H9 (cell line): Measurements from ENCODE around the gene FBXO2. TPM values are rescaled to one million over a fixed set of nuclear protein-coding genes. Genes with fewer than 3 reads are reported as not detected.
A peak's percentile ranks its signal among the peaks of the same experiment; 100 is the strongest.

Experiments
- DNase-seq: peaks from one replicate; pipeline ENCODE4 v3.0.0-alpha.2; 2017
- H2AFZ ChIP-seq: one replicate; pipeline ENCODE4 v1.6.1; 2013; ENCODE audit warnings: mild to moderate bottlenecking, low read length, control low read depth, moderate library complexity
- H2AK5ac ChIP-seq: 2 replicates; pipeline ENCODE4 v1.6.1; 2013; ENCODE audit warnings: low read length, control low read depth, mixed read lengths; ENCODE audit not compliant: insufficient read length
- H2BK120ac ChIP-seq: one replicate; pipeline ENCODE4 v1.6.1; 2013; ENCODE audit warnings: low read depth, mild to moderate bottlenecking, low read length, control low read depth, inconsistent platforms; ENCODE audit not compliant: poor library complexity, severe bottlenecking
- H2BK12ac ChIP-seq: 2 replicates; pipeline ENCODE4 v1.6.1; 2013; ENCODE audit warnings: low read length, control low read depth, mixed read lengths, low read depth; ENCODE audit not compliant: insufficient read length
- H2BK15ac ChIP-seq: 2 replicates; pipeline ENCODE4 v1.6.1; 2013; ENCODE audit warnings: low read depth, low read length, control low read depth
- H2BK20ac ChIP-seq: one replicate; pipeline ENCODE4 v1.6.1; 2013; ENCODE audit warnings: low read depth, mild to moderate bottlenecking, low read length, control low read depth, inconsistent platforms; ENCODE audit not compliant: poor library complexity, severe bottlenecking
- H2BK5ac ChIP-seq: 2 replicates; pipeline ENCODE4 v1.6.1; 2013; ENCODE audit warnings: low read length, control low read depth, mixed read lengths; ENCODE audit not compliant: insufficient read length
- H3K14ac ChIP-seq: 2 replicates; pipeline ENCODE4 v1.6.1; 2013; ENCODE audit warnings: low read length, control low read depth; ENCODE audit not compliant: insufficient read depth
- H3K18ac ChIP-seq: 2 replicates; pipeline ENCODE4 v1.6.1; 2013; ENCODE audit warnings: low read depth, mild to moderate bottlenecking, mixed read lengths, low read length, control low read depth; ENCODE audit not compliant: insufficient read length
- H3K23ac ChIP-seq: 2 replicates; pipeline ENCODE4 v1.6.1; 2013; ENCODE audit warnings: low read length, control low read depth, mixed read lengths, low read depth; ENCODE audit not compliant: insufficient read length
- H3K23me2 ChIP-seq: 2 replicates; pipeline ENCODE4 v1.6.1; 2013; ENCODE audit warnings: low read depth, mild to moderate bottlenecking, mixed read lengths, low read length, control low read depth; ENCODE audit not compliant: insufficient read length, poor library complexity, severe bottlenecking
- H3K27ac ChIP-seq: 2 replicates; pipeline ENCODE4 v1.5.1; 2013; ENCODE audit warnings: low read length, control low read depth, mixed read lengths, low read depth; ENCODE audit not compliant: insufficient read length
- H3K27me3 ChIP-seq: 2 replicates; pipeline ENCODE4 v1.6.1; 2013; ENCODE audit warnings: low read length, control low read depth, inconsistent platforms; ENCODE audit not compliant: insufficient read depth
- H3K4ac ChIP-seq: 2 replicates; pipeline ENCODE4 v1.6.1; 2013; ENCODE audit warnings: low read depth, mild to moderate bottlenecking, control low read depth, inconsistent platforms, low read length, moderate library complexity
- H3K4me1 ChIP-seq: 2 replicates; pipeline ENCODE4 v1.6.1; 2013; ENCODE audit warnings: low read length, control low read depth, inconsistent platforms; ENCODE audit not compliant: insufficient read depth
- H3K4me2 ChIP-seq: 2 replicates; pipeline ENCODE4 v1.6.1; 2013; ENCODE audit warnings: low read length, control low read depth, mixed read lengths; ENCODE audit not compliant: insufficient read length, insufficient read depth
- H3K56ac ChIP-seq: 2 replicates; pipeline ENCODE4 v1.6.1; 2013; ENCODE audit warnings: low read depth, mild to moderate bottlenecking, mixed read lengths, low read length, control low read depth; ENCODE audit not compliant: insufficient read length
- H3K79me1 ChIP-seq: 2 replicates; pipeline ENCODE4 v1.6.1; 2013; ENCODE audit warnings: low read depth, mild to moderate bottlenecking, moderate library complexity, low read length, control low read depth, inconsistent platforms; ENCODE audit not compliant: insufficient read depth, poor library complexity, severe bottlenecking
- H3K79me2 ChIP-seq: 2 replicates; pipeline ENCODE4 v1.6.1; 2013; ENCODE audit warnings: low read length, control low read depth, inconsistent platforms; ENCODE audit not compliant: insufficient read depth
- H3K9ac ChIP-seq: 2 replicates; pipeline ENCODE4 v1.6.1; 2013; ENCODE audit warnings: low read length, control low read depth, mixed read lengths; ENCODE audit not compliant: insufficient read length; ENCODE audit errors: extremely low read depth
- H3K9me3 ChIP-seq: one replicate; pipeline ENCODE4 v1.6.1; 2013; ENCODE audit warnings: low read depth, low read length, inconsistent platforms; ENCODE audit not compliant: control insufficient read depth
- H3T11ph ChIP-seq: one replicate; pipeline ENCODE4 v1.6.1; 2013; ENCODE audit warnings: mild to moderate bottlenecking, low read length, control low read depth, inconsistent platforms
- H4K20me1 ChIP-seq: one replicate; pipeline ENCODE4 v1.6.1; 2013; ENCODE audit not compliant: control insufficient read depth, insufficient read length, insufficient read depth
- H4K5ac ChIP-seq: 2 replicates; pipeline ENCODE4 v1.6.1; 2013; ENCODE audit warnings: low read depth, mild to moderate bottlenecking, mixed read lengths, low read length, control low read depth; ENCODE audit not compliant: insufficient read length
- H4K8ac ChIP-seq: replicated peaks from 2 replicates; pipeline ENCODE4 v1.6.1; 2013; ENCODE audit warnings: low read length, control low read depth, mixed read lengths, low read depth; ENCODE audit not compliant: insufficient read length
- H4K91ac ChIP-seq: 2 replicates; pipeline ENCODE4 v1.6.1; 2013; ENCODE audit warnings: low read depth, mild to moderate bottlenecking, moderate library complexity, mixed read lengths, low read length, control low read depth; ENCODE audit not compliant: insufficient read length
- H3K27ac Mint-ChIP-seq, 3 experiments: 2 replicates in 2 of 3; 3 replicates in 1 of 3; pipeline ENCODE4 v1.8.0; 2020 to 2021; ENCODE audit warnings: mixed read lengths in 3 of 3, mild to moderate bottlenecking in 1 of 3, moderate library complexity in 1 of 3
- H3K27me3 Mint-ChIP-seq: 2 replicates; pipeline ENCODE4 v1.8.0; 2021; ENCODE audit warnings: low read depth, mild to moderate bottlenecking, moderate library complexity, mixed read lengths
- H3K36me3 Mint-ChIP-seq, 3 experiments: 2 replicates in 2 of 3; 3 replicates in 1 of 3; pipeline ENCODE4 v1.8.0; 2020 to 2021; ENCODE audit warnings: low read depth in 3 of 3, mixed read lengths in 3 of 3; ENCODE audit not compliant: insufficient read depth in 1 of 3
- H3K4me1 Mint-ChIP-seq, 2 experiments: 2 replicates each; pipeline ENCODE4 v1.8.0; 2020; ENCODE audit warnings: mixed read lengths in 2 of 2
- H3K4me3 Mint-ChIP-seq, 2 experiments: 2 replicates in 1 of 2; 3 replicates in 1 of 2; pipeline ENCODE4 v1.8.0; 2020 to 2021; ENCODE audit warnings: mild to moderate bottlenecking in 2 of 2, mixed read lengths in 2 of 2, moderate library complexity in 1 of 2
- H3K9me3 Mint-ChIP-seq, 2 experiments: 2 replicates in 1 of 2; 3 replicates in 1 of 2; pipeline ENCODE4 v1.8.0; 2020; ENCODE audit warnings: mild to moderate bottlenecking in 2 of 2, mixed read lengths in 2 of 2, moderate library complexity in 1 of 2
- CTCF ChIP-seq: fragments of 200-600 bp; sonication (generic); conservative IDR thresholded peaks from 3 replicates; pipeline ENCODE4 v1.8.0; 2021; ENCODE audit warnings: antibody characterized with exemption, mild to moderate bottlenecking
- WGBS: extraction: QIAGEN DNeasy Blood & Tissue Kit; methylation state at CpG from one replicate; pipeline ENCODE4 v1.1.7; 2013; ENCODE audit warnings: missing lambda C conversion rate, low lambda C conversion rate, mixed read lengths; ENCODE audit not compliant: insufficient read length; ENCODE audit errors: extremely low coverage; 5-methylcytosine and 5-hydroxymethylcytosine counted together
- long read RNA-seq: library from polyadenylated mRNA; unstranded; transcript quantifications from one replicate; pipeline ENCODE4 v2.0.0, GENCODE V29; 2020
- total RNA-seq: library from RNA; stranded (reverse); gene quantifications from 2 replicates; pipeline ENCODE4 v1.2.1, GENCODE V29; 2021

FBXO2 gene, protein sequence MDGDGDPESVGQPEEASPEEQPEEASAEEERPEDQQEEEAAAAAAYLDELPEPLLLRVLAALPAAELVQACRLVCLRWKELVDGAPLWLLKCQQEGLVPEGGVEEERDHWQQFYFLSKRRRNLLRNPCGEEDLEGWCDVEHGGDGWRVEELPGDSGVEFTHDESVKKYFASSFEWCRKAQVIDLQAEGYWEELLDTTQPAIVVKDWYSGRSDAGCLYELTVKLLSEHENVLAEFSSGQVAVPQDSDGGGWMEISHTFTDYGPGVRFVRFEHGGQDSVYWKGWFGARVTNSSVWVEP
- total RNA-seq: 28.9 and 30.6 TPM in 2 replicates
- long read RNA-seq, transcript FBXO2-201 (6 exons, 1,560 nt): major isoform, 8 of 11 reads
- long read RNA-seq, partial matches to known transcripts: 2 of 11 reads
- long read RNA-seq, other reads (novel, unspliced or antisense): 1 of 11 reads

- peak within 1 kb of the TSS; percentile 34 for H3K9ac ChIP-seq
Measured at GRCh38 chr1:11654137-11654938, at the start of gene FBXO2, which contains the start of gene FBXO44. TSS of gene FBXO2 (minus strand) at chr1:11654429. CDS start at chr1:11654340, 89 bp downstream. TSS of gene FBXO44 (plus strand) at chr1:11654877. CDS start at chr1:11655836, 959 bp downstream.

More at GRCh38 chr1:11654137-11654938, at the start of gene FBXO2, which contains the start of gene FBXO44:
- Histone ChIP-seq H4K8ac (no peak within 1 kb of the TSS), H2BK20ac (no peak within 1 kb of the TSS), H3K4me1 (no peaks in the 10 kb centered on the region; the same call in 1 of the 2 replicates), H3K4ac (no peak within 1 kb of the TSS), H2AK5ac (no peak within 1 kb of the TSS), H2BK12ac (no peak within 1 kb of the TSS), H3K4me2 (peak within 1 kb of the TSS; percentile 84), H2BK120ac (no peak within 1 kb of the TSS), H3K23ac (no peak within 1 kb of the TSS), H3K14ac (peak within 1 kb of the TSS; percentile 60), H3K56ac (no peak within 1 kb of the TSS), H3K23me2 (peaks cover 9% of the 10 kb centered on the region), H3K79me1 (no peaks in the 10 kb centered on the region), H3K27me3 (no peaks in the 10 kb centered on the region; the same call in 1 of the 2 replicates), H3T11ph (no peak within 1 kb of the TSS), H3K18ac (no peak within 1 kb of the TSS), H2AFZ (no peak within 1 kb of the TSS), H3K79me2 (no peaks in the 10 kb centered on the region), H3K9me3 (no peaks in the 10 kb centered on the region), H2BK5ac (no peak within 1 kb of the TSS), H4K91ac (no peak within 1 kb of the TSS), H4K20me1 (no peaks in the 10 kb centered on the region), H4K5ac (no peak within 1 kb of the TSS), H2BK15ac (no peak within 1 kb of the TSS), H3K27ac (no peak within 1 kb of the TSS)
- Mint-ChIP-seq H3K4me1 (peaks cover 26 to 31% of the 10 kb centered on the region in 2 experiments), H3K4me3 (peak within 1 kb of the TSS; percentile 71 to 85), H3K27ac (peak within 1 kb of the TSS in 1 of 3 experiments; percentile 84; a peak in 1 of 7 replicates), H3K36me3 (peaks cover 6 to 27% (median 22%) of the 10 kb centered on the region in 3 experiments), H3K9me3 (no peaks in the 10 kb centered on the region), H3K27me3 (peaks cover 42% of the 10 kb centered on the region)
- DNase-seq: peak; percentile 91
- no CpG with 5 or more reads among the region's 94 CpGs for WGBS
- no peak for TF ChIP-seq CTCF
